ENCODE results near the gene REV1.

REV1 gene

GRCh38 chr2:99468155-99468554, 21.7 kb downstream of the REV1 start:
- H3K79me2 ChIP-seq (ENCODE audit: low read length), result peaks cover 81% of the 10 kb centered on the region

DNA sequence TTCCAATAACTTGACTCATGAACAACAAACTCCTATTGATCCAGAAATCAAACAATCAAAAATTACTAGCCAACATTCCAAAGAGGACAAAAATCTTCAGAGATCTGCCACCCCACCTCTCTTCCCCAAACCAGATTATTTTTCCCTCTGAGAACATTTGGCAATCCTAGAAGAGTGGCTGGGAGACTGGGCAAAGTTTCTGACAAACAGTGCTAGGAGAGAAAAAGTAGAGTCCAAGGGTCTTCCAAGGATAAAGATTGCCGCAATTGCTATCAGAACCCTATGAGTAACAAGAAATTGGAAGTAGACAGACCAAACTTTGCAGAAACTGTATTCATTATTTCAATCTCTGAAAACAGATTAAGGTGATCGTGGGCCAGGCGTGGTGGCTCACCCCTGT, 22.4 kb downstream of the REV1 start:
- peaks cover 9% of the 10 kb centered on the region for H4K20me1 ChIP-seq (ENCODE audit: insufficient read depth, low read length)
- H3K4me3 ChIP-seq (ENCODE audit: low read length), result no peak overlapping the region
- H3K4me1 ChIP-seq (ENCODE audit: low read length), result no peaks in the 10 kb centered on the region
- H3K9me3 ChIP-seq (replicated peaks; ENCODE audit: insufficient read depth, low read length), result no peaks in the 10 kb centered on the region
- no peaks in the 10 kb centered on the region for H3F3A ChIP-seq (ENCODE audit: insufficient read depth, low read length)
- no peak overlapping the region for H3K9ac ChIP-seq (ENCODE audit: low read length)
- H3K27me3 ChIP-seq (replicated peaks; ENCODE audit: insufficient read depth, low read length), result no peaks in the 10 kb centered on the region
- H2AFZ ChIP-seq (ENCODE audit: low read length), result no peak overlapping the region
- H3K27ac ChIP-seq (ENCODE audit: low read length), result no peak overlapping the region
- no peaks in the 10 kb centered on the region for H3K9me2 ChIP-seq (replicated peaks; ENCODE audit: insufficient read depth, low read length)
- no peak for DNase-seq
- no peak for TF ChIP-seq CTCF (IDR thresholded peaks at IDR 0.05; ENCODE audit: low read length)
- TF ChIP-seq EZH2phosphoT487 (IDR thresholded peaks at IDR 0.05; ENCODE audit: low read length), result no peak
- TF ChIP-seq EZH2 (optimal IDR thresholded peaks at IDR 0.05; ENCODE audit: low read depth, low read length), result no peak
- peaks cover 74% of the 10 kb centered on the region for H3K79me2 ChIP-seq (ENCODE audit: low read length)
- H3K36me3 ChIP-seq (replicated peaks; ENCODE audit: insufficient read depth, low read length), result no peaks in the 10 kb centered on the region; the same call in 1 of the 2 replicates
- H3K4me2 ChIP-seq (ENCODE audit: low read depth, low read length), result no peak overlapping the region

More at GRCh38 chr2:99468155-99468554, 21.7 kb downstream of the REV1 start:
- no peak overlapping the region for H3K4me2 ChIP-seq (ENCODE audit: low read depth, low read length)
- no peaks in the 10 kb centered on the region for H3K9me2 ChIP-seq (replicated peaks; ENCODE audit: insufficient read depth, low read length)
- H3F3A ChIP-seq (ENCODE audit: insufficient read depth, low read length), result no peaks in the 10 kb centered on the region
- no peak overlapping the region for H3K4me3 ChIP-seq (ENCODE audit: low read length)
- TF ChIP-seq EZH2phosphoT487 (IDR thresholded peaks at IDR 0.05; ENCODE audit: low read length), result no peak
- TF ChIP-seq CTCF (IDR thresholded peaks at IDR 0.05; ENCODE audit: low read length), result no peak
- TF ChIP-seq EZH2 (optimal IDR thresholded peaks at IDR 0.05; ENCODE audit: low read depth, low read length), result no peak
- no peaks in the 10 kb centered on the region for H3K36me3 ChIP-seq (replicated peaks; ENCODE audit: insufficient read depth, low read length)
- DNase-seq, result no peak
- H4K20me1 ChIP-seq (ENCODE audit: insufficient read depth, low read length), result peaks cover 9% of the 10 kb centered on the region
- H3K27ac ChIP-seq (ENCODE audit: low read length), result no peak overlapping the region
- no peak overlapping the region for H2AFZ ChIP-seq (ENCODE audit: low read length)
- H3K9ac ChIP-seq (ENCODE audit: low read length), result no peak overlapping the region
- H3K27me3 ChIP-seq (replicated peaks; ENCODE audit: insufficient read depth, low read length), result no peaks in the 10 kb centered on the region
- H3K4me1 ChIP-seq (ENCODE audit: low read length), result no peaks in the 10 kb centered on the region
- H3K9me3 ChIP-seq (replicated peaks; ENCODE audit: insufficient read depth, low read length), result no peaks in the 10 kb centered on the region

DNA sequence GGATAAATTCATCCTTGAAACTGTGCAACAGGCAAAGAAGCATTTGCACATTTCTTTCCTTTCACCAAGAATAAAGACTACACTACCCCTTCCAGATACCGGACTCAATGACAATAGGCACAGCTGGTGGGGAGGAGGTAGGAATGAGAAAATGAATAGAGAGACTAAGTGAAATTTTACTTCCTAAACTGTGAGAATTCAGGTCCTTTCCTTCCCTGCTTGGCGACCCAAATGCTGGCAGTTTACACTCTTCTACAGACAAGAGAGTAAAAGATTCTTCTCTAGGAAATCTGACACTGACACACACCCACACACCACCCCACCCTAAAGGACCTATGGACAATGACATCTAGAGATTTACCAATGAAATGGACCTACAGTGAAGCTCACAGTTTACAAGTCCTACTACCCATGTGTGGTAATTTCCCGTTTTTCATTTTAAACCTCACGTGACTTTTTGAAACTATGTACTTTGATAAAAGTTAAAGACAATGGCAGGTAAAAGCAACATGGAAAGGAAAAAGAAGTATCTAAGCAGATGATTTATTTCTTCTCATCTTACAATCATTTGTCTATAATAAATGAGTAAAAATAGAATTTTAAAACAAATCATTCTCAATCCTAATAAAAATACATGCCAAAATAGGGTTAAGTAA, 27.9 kb downstream of the REV1 start:
- DNase-seq, result no peak
- Histone ChIP-seq H3K4me1 (ENCODE audit: low read length) (no peaks in the 10 kb centered on the region), H3K27me3 (replicated peaks; ENCODE audit: insufficient read depth, low read length) (no peaks in the 10 kb centered on the region), H3K4me2 (ENCODE audit: low read depth, low read length) (no peak overlapping the region), H3K9ac (ENCODE audit: low read length) (no peak overlapping the region), H3F3A (ENCODE audit: insufficient read depth, low read length) (no peaks in the 10 kb centered on the region), H3K9me3 (replicated peaks; ENCODE audit: insufficient read depth, low read length) (no peaks in the 10 kb centered on the region), H3K4me3 (ENCODE audit: low read length) (no peak overlapping the region), H3K36me3 (replicated peaks; ENCODE audit: insufficient read depth, low read length) (peaks cover 5% of the 10 kb centered on the region; the same call in 1 of the 2 replicates), H3K9me2 (replicated peaks; ENCODE audit: insufficient read depth, low read length) (no peaks in the 10 kb centered on the region), H4K20me1 (ENCODE audit: insufficient read depth, low read length) (no peaks in the 10 kb centered on the region; the same call in 1 of the 2 replicates), H3K79me2 (ENCODE audit: low read length) (peaks cover 38% of the 10 kb centered on the region), H2AFZ (ENCODE audit: low read length) (no peak overlapping the region), H3K27ac (ENCODE audit: low read length) (no peak overlapping the region)
- TF ChIP-seq EZH2 (optimal IDR thresholded peaks at IDR 0.05; ENCODE audit: low read depth, low read length), result no peak
- TF ChIP-seq EZH2phosphoT487 (IDR thresholded peaks at IDR 0.05; ENCODE audit: low read length), result no peak
- no peak for TF ChIP-seq CTCF (IDR thresholded peaks at IDR 0.05; ENCODE audit: low read length)
